ENCODE results near the gene MPL.

- TF ChIP-seq POLR2A (IDR thresholded peaks at IDR 0.05; ENCODE audit: low read depth, low read length) (no peak), MEF2A (IDR thresholded peaks at IDR 0.05; ENCODE audit: insufficient read depth, low read depth, low read length) (no peak), CTCF (IDR thresholded peaks at IDR 0.05 in 2 of 3, conservative IDR thresholded peaks at IDR 0.05 in 1 of 3; ENCODE audit: control insufficient read depth in 2 of 3, extremely low read depth in 1 of 3, insufficient read depth in 1 of 3, low read depth in 3 of 3, low read length in 3 of 3) (no peak), STAT3 (IDR thresholded peaks at IDR 0.05; ENCODE audit: low read depth, low read length) (no peak), JUND (IDR thresholded peaks at IDR 0.05; ENCODE audit: low read depth, low read length) (no peak), ZNF24 (IDR thresholded peaks at IDR 0.05) (no peak)
These were observed 16.9 kb downstream of the MPL start for GRCh38 chr1:43354471-43354870.

Data from GM12878 (cell line).